ENCODE results near the gene PSTPIP1.

- TF ChIP-seq ZFP3 (CRISPR knock-in tag; IDR thresholded peaks at IDR 0.05) (no peak), ARNTL (CRISPR knock-in tag; IDR thresholded peaks at IDR 0.05; ENCODE audit: borderline replicate concordance, low read depth) (no peak), PATZ1 (CRISPR knock-in tag; IDR thresholded peaks at IDR 0.05; ENCODE audit: borderline replicate concordance) (no peak), BACH2 (CRISPR knock-in tag; IDR thresholded peaks at IDR 0.05; ENCODE audit: borderline replicate concordance) (no peak), ISL1 (CRISPR knock-in tag; IDR thresholded peaks at IDR 0.05) (no peak), POU6F1 (CRISPR knock-in tag; IDR thresholded peaks at IDR 0.05; ENCODE audit: borderline replicate concordance, low read depth) (no peak), TCF4 (CRISPR knock-in tag; IDR thresholded peaks at IDR 0.05; ENCODE audit: borderline replicate concordance) (no peak), TOX (CRISPR knock-in tag; IDR thresholded peaks at IDR 0.05; ENCODE audit: borderline replicate concordance) (no peak), ZFP30 (CRISPR knock-in tag; IDR thresholded peaks at IDR 0.05) (no peak), GLIS3 (CRISPR knock-in tag; IDR thresholded peaks at IDR 0.05) (no peak)
Measured at GRCh38 chr15:77036537-77037387, 41.8 kb downstream of the PSTPIP1 start.

Measured in SK-N-SH treated with all-trans-retinoic acid at 6 μM for 48 hours (cell line).